Mucosa of rectum (tissue), 2 donors: ENCODE measurements around the gene HTT.

Experiments used
- H3K27ac ChIP-seq, 2 donors: one replicate each; pipeline ENCODE4 v1.7.0; 2013; ENCODE audit warnings: inconsistent platforms in 2 of 2, low read depth in 2 of 2, low read length in 2 of 2
- H3K27me3 ChIP-seq, 2 donors: one replicate each; pipeline ENCODE4 v1.7.0; 2013; ENCODE audit warnings: low read length in 2 of 2; ENCODE audit not compliant: control insufficient read depth in 2 of 2, insufficient read depth in 2 of 2
- H3K36me3 ChIP-seq, 2 donors: one replicate each; pipeline ENCODE4 v1.7.0; 2013; ENCODE audit warnings: low read length in 2 of 2; ENCODE audit not compliant: control insufficient read depth in 2 of 2, insufficient read depth in 2 of 2
- H3K4me1 ChIP-seq, 2 donors: one replicate each; pipeline ENCODE4 v1.7.0; 2013; ENCODE audit warnings: low read length in 2 of 2, mild to moderate bottlenecking in 1 of 2; ENCODE audit not compliant: control insufficient read depth in 2 of 2, insufficient read depth in 2 of 2
- H3K4me3 ChIP-seq, 2 donors: one replicate each; pipeline ENCODE4 v1.7.0; 2013; ENCODE audit warnings: low read length in 2 of 2
- H3K9ac ChIP-seq, 2 donors: one replicate each; pipeline ENCODE4 v1.7.0; 2013; ENCODE audit warnings: low read length in 2 of 2, low read depth in 1 of 2, mild to moderate bottlenecking in 1 of 2
- H3K9me3 ChIP-seq, 2 donors: one replicate each; pipeline ENCODE4 v1.7.0; 2013; ENCODE audit warnings: low read length in 2 of 2; ENCODE audit not compliant: control insufficient read depth in 2 of 2
- donor health status: healthy.
- donor health status: Normal muscosa, but diverticular disease.

HTT gene

DNA sequence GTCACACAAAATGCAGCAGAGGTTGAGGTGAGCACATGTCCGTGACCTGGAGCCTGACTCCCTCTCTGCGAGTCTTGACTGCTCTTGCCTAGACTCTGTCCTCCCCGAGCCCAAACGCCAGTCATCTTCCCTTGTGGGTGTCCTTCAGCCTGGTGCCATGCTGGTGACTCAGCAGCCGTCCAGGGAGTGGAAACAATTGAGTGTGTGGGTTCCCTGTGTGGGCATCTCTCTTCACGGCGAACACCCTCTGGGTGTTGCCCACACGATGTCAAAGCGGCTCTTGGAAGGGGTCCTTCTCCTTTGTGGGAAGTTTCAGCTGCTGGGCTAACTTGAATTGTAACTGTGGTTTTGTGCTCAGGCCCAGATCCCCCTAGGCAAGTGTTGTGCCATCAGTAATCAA is 157.0 kb downstream of the HTT start:
- no peak overlapping the region for H3K4me3 ChIP-seq
- no peaks in the 10 kb centered on the region for H3K9me3 ChIP-seq
- no peaks in the 10 kb centered on the region for H3K4me1 ChIP-seq
- H3K9ac ChIP-seq, result no peak overlapping the region
- peaks cover 70 to 81% of the 10 kb centered on the region in 2 donors for H3K36me3 ChIP-seq
- H3K27ac ChIP-seq, result no peak overlapping the region
- H3K27me3 ChIP-seq, result no peaks in the 10 kb centered on the region

DNA sequence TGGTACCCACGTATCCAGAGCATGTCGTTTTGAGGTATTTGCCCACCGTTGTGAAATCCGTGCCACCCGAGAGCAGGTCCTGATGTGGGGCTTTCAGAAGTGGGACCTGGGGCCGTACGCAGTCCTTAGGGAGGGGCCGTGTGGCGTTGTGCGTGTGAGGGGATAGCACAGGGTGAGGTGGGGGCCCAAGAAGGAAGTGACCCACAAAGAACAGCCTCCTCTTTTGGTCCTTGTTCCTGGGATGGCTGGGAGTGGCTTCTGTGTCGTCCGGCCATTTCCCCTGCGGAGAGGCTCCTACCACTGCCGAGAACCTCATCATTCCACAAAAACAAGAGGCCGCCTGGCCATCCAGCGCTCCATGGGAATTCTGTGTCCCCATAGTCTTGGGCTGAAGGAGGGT is 157.5 kb downstream of the HTT start:
- peaks cover 74 to 80% of the 10 kb centered on the region in 2 donors for H3K36me3 ChIP-seq

DNA sequence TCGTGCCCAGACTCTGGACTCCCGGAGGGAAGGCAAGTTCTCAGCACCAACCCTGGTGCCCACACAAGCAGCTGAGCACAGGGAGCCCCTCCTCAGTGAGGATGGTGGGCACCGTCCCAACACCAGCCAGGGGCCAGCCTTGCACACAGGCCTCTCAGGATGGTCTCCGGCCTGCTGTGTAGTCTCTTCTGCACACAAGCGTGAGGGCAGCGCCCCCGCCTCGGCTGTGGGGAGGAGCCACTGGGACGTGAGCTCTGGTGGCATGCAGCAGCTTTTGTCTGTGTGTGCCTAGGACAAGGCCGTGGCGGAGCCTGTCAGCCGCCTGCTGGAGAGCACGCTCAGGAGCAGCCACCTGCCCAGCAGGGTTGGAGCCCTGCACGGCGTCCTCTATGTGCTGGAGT is 158.4 kb downstream of the HTT start:
- Histone ChIP-seq H3K36me3 (peaks cover 75 to 86% of the 10 kb centered on the region in 2 donors), H3K4me3 (no peak overlapping the region), H3K27ac (no peak overlapping the region), H3K4me1 (no peaks in the 10 kb centered on the region), H3K27me3 (no peaks in the 10 kb centered on the region), H3K9me3 (no peaks in the 10 kb centered on the region), H3K9ac (no peak overlapping the region)

More for the DNA sequence above, 157.5 kb downstream of the HTT start:
- H3K4me1 ChIP-seq, result no peaks in the 10 kb centered on the region
- H3K27ac ChIP-seq, result no peak overlapping the region
- no peaks in the 10 kb centered on the region for H3K27me3 ChIP-seq
- H3K4me3 ChIP-seq, result no peak overlapping the region
- no peaks in the 10 kb centered on the region for H3K9me3 ChIP-seq
- no peak overlapping the region for H3K9ac ChIP-seq

DNA sequence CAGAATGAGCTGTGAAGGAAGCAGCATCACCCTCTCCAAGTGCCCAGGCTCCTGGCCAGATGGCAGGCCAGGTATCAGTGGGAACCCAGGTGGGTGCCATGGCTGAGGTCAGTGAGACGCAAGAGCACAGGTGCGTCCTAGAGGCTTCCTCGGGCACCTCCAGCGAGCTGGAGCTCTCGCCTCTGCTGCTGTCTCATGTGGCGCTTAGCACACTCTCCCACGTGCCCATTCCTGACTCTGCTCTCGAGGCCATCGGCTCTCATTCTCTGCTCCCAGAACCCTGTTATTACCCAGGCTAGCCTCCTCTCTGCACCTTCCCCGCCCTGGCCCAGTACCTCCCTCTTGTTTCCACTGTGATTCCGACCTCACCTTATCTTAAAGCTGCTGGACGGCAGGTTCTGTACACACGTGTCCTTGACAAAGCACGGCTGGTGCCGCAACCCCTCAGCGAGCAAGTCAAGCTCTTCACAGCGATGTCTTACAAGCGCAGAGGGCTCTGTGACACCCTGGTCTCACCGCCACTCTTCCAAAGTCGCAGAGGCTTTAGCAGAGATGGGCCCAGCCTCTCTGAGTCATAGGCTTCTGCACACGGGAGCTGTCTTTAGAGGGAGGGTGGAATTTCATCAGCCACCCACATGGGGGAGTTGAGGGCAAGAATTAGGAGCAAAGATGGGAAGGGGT is 159.1 kb downstream of the HTT start:
- H3K27me3 ChIP-seq, result no peaks in the 10 kb centered on the region
- H3K4me1 ChIP-seq, result no peaks in the 10 kb centered on the region
- H3K36me3 ChIP-seq, result peaks cover 72 to 86% of the 10 kb centered on the region in 2 donors
- no peak overlapping the region for H3K9ac ChIP-seq
- no peak overlapping the region for H3K27ac ChIP-seq
- no peaks in the 10 kb centered on the region for H3K9me3 ChIP-seq
- no peak overlapping the region for H3K4me3 ChIP-seq

DNA sequence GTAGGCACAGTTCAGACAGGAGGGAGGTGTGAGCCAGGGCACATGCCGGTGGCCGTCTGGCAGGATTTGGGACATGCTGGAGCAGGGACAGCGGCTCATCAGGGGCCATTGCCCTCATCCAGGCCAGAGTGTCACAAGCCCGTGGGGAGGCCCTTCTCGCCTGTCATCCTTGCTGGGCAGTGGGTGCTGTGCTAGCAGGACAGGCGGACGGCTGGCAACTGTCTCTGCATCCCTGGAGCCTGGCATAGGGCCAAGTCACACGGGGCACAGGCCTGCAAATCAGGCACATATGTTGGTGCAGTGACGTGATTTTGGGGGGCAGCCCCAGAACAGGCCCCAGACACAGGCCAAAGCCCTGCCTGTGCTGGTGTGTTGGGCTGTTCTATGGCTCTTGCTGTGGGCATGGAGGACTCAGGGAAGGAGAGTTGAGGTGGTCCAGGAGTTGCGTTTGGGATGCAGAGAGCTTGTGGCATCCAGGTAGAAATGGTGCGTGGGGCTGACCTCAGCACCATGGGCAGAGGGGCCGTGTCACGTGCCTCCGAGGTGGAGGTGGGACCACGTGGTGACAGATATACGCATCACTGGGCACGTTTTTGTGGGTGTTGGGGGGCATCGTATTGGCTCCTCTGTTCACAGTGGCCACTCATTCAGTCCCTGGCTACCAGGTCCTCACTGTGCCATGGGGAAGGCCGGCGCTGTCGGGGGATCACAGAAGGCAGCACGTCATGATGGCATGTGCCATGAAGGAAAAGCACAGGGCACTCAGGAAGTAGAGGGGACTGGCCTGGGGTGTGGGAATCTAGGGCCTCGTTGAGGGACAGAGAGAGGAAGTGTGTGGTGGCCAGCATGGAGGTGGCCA is 159.9 kb downstream of the HTT start:
- Histone ChIP-seq H3K4me1 (no peaks in the 10 kb centered on the region), H3K9me3 (no peaks in the 10 kb centered on the region), H3K36me3 (peaks cover 66 to 81% of the 10 kb centered on the region in 2 donors), H3K27ac (no peak overlapping the region), H3K4me3 (no peak overlapping the region), H3K9ac (no peak overlapping the region), H3K27me3 (no peaks in the 10 kb centered on the region)

DNA sequence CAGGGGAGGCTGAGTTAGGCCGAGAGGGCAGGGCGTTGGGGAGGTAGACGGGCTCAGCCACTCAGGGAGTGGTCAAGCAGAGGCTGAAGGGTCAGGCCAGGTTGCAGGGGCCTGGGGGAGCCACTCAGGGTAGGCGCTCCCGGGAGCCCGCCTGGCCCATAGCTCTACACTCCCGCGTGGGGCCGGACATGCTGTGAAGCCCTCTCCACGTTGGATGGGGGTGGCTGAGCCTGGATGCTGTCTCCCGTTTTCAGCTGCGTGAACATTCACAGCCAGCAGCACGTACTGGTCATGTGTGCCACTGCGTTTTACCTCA is 160.5 kb downstream of the HTT start:
- H3K27me3 ChIP-seq, result no peaks in the 10 kb centered on the region
- no peak overlapping the region for H3K9ac ChIP-seq
- no peak overlapping the region for H3K27ac ChIP-seq
- peaks cover 66 to 80% of the 10 kb centered on the region in 2 donors for H3K36me3 ChIP-seq
- H3K4me3 ChIP-seq, result no peak overlapping the region
- H3K9me3 ChIP-seq, result no peaks in the 10 kb centered on the region
- no peaks in the 10 kb centered on the region for H3K4me1 ChIP-seq

DNA sequence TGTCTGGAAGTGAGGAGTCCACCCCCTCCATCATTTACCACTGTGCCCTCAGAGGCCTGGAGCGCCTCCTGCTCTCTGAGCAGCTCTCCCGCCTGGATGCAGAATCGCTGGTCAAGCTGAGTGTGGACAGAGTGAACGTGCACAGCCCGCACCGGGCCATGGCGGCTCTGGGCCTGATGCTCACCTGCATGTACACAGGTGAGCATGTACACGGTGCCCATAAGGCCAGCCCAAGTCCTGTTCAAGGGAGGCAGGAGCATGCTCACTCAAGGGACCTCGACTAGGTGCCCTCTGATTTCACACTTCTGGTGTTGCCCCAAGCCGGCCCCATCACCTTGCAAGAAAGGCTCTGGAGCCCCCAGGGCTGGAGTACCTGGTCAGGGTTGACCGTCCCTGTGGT is 161.1 kb downstream of the HTT start:
- peaks cover 64 to 79% of the 10 kb centered on the region in 2 donors for H3K36me3 ChIP-seq
- H3K27me3 ChIP-seq, result no peaks in the 10 kb centered on the region
- H3K9ac ChIP-seq, result no peak overlapping the region
- H3K27ac ChIP-seq, result no peak overlapping the region
- no peak overlapping the region for H3K4me3 ChIP-seq
- H3K4me1 ChIP-seq, result no peaks in the 10 kb centered on the region
- H3K9me3 ChIP-seq, result no peaks in the 10 kb centered on the region

DNA sequence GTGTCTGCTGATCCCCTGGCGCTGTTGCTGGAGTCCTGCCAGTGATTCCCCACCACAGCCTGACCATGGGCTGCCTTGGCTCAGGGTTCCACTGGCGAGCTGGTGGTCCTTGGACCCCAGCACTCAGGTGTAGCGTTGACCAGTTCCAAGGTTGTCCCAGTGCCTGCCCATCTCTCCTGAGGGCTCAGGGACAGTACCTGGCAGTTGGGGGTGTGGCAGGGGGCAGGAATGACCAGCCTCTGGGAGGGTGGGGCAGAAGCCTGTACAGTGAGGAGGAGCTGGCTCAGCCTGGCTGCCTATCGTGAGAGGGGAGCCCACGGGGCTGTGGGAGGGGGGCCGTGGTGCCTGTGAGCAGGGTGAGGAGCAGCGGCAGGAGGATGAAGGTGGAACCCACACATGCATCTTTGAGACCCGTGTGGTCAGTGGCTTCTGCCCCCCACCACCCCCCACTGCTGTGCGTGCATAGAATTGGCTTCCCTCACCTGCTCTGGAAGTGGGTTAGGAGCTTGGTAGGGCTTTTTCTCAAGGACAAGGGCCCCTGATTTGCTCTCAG is 161.9 kb downstream of the HTT start:
- Histone ChIP-seq H3K36me3 (peaks cover 64 to 75% of the 10 kb centered on the region in 2 donors), H3K27ac (no peak overlapping the region), H3K9ac (no peak overlapping the region), H3K27me3 (no peaks in the 10 kb centered on the region), H3K4me3 (no peak overlapping the region), H3K4me1 (no peaks in the 10 kb centered on the region), H3K9me3 (no peaks in the 10 kb centered on the region)

DNA sequence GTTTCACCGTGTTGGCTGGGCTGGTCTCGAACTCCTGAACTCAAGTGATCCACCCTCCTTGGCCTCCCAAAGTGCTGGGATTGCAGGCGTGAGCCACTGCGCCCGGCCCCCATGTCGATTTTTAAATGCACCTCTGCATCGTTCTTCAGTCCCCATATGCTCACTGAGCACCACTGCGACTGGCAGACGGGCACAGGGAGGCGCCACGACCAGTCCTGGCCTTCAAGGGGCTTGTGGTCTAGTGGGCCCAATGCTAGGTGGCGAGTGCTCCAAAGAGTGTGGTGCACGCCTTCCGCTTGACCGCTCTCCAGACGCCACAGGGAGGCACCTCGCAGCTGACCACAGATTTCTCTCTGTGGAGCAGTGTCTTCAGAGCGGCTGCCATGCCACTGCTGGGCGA is 162.8 kb downstream of the HTT start:
- Histone ChIP-seq H3K9ac (no peak overlapping the region), H3K4me3 (no peak overlapping the region), H3K36me3 (peaks cover 64 to 69% of the 10 kb centered on the region in 2 donors), H3K4me1 (no peaks in the 10 kb centered on the region), H3K27me3 (no peaks in the 10 kb centered on the region), H3K27ac (no peak overlapping the region), H3K9me3 (no peaks in the 10 kb centered on the region)
